8988T (cell line): ENCODE measurements around the gene SNTG2.
"Not testable (repeated sequence)": the region's sequence is repeated elsewhere in the genome, so short reads cannot be mapped to it uniquely, and the experiment has no call there.

Experiments used
- DNase-seq: peaks from one replicate; pipeline ENCODE4 v3.0.0; 2011

SNTG2 gene

DNA sequence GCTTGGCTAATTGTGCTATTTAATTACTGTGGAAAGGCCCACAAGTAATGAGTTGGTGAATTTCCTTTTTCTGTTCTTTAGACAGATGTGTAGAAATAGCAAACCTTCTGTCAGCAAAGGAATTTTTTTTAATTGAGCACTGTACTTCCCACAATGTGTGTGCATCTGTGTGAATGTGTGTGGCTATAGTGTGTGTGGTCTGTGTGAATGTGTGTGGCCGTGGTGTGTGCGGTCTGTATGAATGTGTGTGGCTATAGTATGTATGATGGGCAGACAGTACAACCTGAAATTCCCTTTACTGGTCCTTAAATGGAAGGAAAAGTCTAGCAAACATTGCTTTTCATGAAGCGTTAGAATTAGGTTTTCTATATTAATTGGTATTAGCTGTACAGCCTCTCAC is 259.1 kb downstream of the SNTG2 start:
- no peak for DNase-seq

DNA sequence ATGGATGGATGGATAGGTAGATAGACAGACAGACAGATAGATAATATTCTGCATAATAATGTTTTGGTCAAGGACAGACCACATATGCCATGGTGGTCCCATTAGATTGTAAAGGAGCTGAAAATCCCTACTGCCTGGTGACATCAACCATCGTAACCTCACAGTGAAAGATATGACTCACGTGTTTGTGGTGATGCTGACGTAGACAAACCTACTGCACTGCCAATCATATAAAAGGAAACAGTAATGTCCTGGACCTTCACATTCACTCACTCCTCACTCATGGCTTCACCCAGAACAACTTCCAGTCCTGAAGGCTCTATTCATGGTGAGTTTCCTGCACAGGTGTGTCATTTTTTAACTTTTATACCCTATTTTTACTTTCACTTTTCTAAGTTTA is 259.7 kb downstream of the SNTG2 start:
- DNase-seq: no peak

DNA sequence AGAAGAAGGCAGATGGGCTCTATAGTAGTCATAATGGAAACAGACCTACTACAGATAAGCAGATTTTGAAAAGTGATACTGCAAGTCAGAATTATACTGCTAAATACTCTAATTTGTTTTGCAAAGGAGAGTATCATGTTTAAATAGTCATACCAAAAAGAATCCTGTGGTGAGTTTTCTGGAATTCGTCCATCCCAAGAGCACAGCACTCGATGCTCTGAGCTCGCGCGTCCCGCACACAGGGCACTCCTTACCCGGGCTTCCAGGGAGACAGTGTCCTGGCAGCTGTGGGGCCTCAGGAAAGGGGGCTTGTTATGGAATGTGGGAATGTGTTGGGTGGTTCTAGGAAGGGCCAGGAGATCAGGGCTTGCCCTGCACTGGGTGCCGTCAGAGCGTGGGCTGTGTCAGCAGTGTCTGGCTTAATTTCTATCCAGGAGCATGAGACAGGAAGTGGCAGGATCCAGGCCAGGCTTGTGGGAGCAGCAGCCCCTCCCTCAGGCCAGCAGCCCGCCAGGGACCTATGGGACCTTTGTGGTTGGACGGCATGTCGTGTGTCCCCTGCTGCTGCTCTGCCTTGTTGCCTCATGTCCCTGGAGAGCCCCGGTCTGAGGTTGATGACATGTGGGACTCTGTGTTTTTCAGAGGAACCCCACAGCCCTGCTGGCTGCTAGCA is 269.4 kb downstream of the SNTG2 start:
- no peak for DNase-seq

DNA sequence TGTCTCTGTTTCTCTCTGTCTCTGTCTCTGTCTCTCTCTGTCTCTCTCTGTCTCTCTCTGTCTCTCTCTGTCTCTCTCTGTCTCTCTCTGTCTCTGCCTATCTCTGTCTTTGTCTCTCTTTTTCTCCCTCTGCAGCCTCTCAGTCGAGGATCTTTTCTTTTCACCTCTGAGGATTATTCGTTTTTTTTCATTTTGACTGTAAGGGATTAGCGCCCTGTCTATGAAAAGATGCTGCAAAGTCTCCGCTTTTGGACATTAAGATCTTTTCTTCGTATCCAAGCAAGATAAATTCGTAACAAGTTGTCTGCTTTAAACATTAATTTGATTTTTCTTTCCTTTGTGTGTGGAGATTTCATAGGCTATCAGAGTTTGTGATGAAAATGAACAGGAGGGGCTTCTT is 271.4 kb downstream of the SNTG2 start:
- DNase-seq: no peak

DNA sequence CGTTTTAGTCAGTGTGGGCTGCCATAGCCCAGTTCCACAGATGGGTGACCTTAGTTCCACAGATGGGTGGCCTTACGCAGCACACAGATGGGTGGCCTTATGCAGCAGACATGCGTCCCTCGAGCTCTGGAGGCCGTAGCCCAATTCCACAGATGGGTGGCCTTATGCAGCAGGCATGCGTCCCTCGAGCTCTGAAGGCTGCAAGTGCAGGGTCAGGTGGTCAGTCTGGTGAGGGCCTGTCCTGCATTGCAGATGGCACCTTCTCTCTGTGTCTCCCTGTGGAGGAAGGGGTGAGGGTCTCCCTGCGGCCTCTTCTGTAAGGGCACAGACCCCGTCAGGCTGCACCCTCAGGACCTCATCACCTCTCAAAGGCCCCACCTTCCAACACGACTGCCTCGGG is 273.1 kb downstream of the SNTG2 start:
- DNase-seq: no peak

DNA sequence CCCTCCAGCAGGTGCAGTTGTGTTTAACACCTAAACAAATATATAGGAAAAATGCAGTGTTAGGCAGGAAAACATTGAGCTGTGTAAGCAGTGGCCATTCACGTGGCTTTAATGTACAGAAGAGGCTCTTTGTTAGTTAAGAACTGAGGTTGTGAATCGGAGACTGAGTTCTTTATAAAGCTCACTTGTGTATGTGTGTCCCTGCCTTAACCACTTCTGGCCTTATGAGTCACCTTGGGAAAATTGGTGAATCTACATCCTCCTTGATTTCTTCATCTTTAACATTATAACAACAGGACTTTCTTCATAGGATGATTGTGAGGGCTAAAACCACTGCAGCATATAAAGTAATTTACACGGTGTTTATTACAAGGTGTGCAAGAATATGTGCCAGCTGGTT is 274.3 kb downstream of the SNTG2 start:
- no peak for DNase-seq

DNA sequence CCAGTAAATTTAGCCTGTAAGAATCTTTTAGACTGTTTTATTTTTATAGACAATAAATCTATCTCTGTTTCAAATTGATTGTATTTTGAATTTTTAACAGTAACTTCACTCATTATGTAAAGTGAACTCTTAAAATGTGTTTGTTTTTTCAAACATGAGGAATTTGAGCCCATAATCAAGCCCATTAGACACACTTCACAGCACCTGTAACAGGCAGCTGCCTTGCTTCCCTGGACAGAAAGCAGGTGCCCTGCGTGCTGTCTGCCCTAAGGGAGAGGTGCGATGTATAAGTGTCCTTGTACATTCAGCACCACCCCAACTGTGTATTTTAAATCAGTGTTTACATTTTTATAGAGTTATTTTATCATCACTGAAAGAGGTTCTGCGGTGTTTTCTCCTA is 276.1 kb downstream of the SNTG2 start:
- no peak for DNase-seq

DNA sequence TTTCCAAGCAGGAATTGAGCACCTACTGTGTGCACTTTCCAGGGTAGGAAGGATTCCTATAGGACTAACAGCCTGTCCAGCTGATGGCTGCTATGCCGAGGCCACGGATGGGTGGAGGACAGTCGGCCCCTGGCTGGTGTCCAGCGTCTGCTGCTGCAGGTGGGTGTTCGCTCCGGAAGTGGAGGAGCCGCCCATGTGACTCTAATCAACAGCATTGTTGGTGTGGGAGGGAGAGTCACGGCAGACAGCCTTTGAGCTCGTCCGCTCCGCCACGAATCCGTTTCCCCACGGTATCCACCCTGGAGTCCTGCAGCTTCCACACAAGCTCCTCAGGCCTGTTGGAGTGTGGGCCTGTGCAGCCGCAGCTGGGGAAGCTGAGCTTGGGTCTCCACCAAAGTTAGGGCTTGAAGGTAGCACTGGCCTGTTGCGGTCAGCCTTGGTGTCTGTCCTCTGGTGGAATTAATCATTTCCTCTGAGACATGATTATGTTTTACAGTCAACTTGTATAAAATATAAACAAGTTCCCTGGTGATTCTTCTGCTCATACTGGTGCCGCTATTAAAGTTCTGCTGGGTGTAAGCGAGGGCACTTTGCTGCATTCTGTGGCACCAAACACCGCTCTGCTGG is 276.7 kb downstream of the SNTG2 start:
- no peak for DNase-seq

DNA sequence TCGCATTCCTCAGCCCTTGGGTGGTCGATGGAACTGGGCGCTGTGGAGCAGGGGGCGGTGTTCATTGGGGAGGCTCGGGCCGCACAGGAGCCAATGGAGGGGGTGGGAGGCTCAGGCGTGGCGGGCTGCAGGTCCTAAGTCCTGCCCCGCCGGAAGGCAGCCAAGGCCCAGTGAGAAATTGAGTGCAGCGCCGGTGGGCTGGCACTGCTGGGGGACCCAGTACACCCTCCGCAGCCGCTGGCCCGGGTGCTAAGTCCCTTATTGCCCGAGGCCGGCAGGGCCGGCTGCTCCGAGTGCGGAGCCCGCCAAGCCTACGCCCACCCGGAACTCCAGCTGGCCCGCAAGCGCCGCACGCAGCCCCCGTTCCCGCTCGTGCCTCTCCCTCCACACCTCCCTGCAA is 278.9 kb downstream of the SNTG2 start:
- not testable (repeated sequence) for DNase-seq

DNA sequence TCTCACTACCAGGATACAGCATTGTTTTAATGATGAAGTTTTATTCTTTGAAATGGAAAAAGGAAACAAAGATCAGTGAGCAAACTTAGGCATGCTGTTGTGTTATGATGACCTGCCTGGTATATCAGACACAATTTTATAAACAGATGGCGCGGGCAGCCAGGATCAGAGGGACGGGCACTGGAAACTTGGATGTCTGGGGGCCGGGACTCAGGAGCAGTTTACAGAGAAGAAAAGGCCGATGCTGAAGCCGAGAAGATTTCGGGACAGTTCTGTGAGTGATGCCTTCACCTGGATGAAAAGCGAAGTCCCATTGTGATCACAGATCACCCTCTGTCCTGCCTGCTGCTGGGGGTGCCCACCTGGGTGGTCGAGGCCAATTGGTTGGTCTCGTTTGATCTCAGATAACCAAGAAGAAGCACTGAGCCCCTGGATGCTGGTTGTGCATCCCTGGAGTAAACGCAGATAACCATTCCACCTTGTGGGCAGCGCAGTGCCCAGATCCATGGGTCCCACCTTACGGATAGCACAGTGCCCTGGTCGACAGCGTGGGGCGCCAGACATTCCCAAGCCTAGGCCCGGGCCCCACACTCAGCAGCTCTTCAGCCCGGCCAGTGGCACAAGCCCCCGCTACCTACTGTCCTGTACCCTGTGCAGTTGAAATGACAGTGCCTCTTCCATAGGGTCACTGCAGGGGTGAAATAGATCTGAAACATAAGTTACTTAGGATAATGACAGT is 279.7 kb downstream of the SNTG2 start:
- DNase-seq: no peak

DNA sequence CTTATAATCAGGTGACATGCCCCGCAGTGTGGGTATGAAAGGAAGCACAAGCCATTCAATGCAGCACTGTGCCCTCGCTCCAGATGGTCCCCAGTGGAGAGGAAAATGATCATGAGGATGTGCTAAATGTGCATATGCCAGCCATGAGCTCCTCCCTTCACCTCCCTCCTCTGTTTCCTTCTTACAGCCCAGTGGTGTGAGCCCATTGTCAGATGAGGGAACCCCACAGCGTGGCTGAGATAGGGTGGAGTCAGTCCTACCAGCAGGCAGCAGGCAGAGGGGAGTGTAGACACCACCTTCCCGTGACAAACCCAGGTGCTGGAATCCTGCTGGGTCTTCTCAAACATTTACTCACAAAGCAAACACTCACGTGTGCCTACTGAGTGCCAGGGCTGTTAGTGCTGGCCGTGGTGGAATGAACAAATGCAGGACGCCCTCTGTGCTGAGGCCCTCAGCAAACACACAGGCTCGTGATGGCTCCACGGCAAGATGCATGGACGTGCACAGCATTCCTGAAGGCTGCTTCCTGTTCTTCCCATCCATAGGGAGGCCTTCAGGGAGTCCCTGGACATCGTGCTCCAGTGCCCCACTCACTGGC is 280.9 kb downstream of the SNTG2 start:
- DNase-seq: no peak

DNA sequence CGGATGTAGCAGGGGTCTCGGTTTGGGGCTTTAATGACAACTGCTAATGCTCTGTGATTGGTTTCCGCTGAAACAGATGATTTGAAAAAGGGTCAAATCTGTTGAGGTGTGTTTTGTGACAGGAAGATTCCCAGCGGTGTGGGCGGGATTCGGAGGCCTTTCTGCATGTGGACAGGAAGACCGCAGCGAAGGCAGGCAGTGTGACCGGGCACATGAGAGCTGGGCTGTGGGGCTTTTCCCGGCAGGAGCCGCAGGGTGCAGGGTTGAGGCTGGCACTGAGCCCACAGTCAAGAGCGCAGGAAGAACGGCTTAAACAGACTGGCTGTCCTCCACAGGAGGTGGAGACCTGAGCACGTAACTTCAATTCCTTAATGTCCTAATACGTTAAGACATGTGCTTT is 282.6 kb downstream of the SNTG2 start:
- no peak for DNase-seq

DNA sequence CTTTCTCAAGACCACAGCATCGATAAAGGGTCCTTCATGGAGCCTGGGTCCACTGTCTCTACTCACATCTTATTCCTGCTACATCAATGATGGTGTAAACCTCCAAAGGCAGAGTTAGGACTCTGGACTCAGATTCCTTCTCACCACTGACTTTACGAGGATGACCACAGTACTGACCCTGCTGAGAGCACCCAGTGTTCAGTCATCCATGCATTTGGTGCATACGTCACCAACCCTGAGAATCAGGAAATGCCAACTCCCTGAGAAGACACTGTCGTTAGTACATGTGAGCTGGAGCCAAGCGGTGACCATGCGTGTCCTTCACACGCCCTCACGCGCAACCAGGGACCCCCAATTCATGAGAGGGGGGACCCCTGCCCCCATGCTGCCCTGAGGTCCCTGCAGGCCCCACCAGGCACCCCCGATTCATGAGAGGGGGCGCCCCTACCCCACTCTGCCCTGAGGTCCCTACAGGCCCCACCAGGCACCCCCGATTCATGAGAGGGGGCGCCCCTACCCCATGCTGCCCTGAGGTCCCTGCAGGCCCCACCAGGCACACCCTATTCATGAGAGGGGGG is 284.2 kb downstream of the SNTG2 start:
- no peak for DNase-seq

DNA sequence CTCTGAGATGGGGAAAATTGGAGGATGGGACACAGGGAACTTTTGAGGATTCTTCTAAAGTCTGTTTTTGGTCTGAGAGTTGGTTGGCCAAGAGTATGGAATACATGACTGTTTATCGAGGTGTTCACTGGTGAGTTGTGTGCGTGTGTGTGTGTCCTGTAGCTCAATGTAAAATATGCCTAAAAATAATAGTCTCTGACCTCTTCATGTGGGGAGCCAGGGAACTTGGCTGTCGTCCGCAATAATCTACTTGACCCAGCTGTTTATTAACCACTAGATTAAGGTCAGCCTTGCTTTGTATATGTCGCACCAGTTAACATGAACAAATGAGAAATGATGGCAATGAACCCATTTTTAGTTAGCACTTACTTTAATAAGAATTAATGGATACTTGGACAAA is 285.2 kb downstream of the SNTG2 start:
- DNase-seq: no peak

DNA sequence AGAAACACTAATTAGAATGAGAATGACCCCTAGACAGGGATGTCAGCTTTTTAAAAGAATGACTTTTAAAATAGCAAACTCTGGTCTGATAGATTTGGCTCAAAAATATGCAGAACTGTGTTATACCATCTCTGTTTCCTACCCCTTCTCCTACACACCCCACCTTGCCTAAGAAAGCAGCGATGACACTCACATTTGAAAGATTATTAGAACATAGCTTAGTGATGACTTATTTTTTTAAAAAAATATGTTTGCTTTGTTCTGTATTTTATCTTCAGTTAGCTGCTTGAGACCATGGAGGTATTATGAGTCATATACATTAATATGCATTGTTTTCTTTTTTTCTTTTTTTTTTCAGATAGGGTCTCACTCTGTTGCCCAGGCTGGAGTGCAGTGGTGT is 286.0 kb downstream of the SNTG2 start:
- no peak for DNase-seq

DNA sequence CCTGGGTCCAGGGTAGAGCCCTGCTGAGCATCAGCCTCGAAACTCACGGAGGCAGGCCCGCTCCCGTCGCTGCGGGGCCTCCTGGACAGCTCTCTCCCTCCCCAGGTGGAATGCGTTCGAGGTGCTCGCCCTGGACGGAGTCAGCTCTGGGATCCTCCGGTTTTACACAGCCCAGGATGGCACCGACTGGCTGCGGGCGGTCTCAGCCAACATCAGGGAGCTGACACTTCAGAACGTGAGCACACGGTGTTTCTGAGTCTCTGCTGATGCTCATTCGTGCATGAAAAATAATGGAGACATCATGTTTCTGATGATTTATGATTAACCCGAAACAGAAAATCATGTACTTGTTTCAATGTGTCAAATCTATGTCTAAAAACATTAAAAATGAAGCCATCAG is 287.1 kb downstream of the SNTG2 start:
- DNase-seq: no peak

DNA sequence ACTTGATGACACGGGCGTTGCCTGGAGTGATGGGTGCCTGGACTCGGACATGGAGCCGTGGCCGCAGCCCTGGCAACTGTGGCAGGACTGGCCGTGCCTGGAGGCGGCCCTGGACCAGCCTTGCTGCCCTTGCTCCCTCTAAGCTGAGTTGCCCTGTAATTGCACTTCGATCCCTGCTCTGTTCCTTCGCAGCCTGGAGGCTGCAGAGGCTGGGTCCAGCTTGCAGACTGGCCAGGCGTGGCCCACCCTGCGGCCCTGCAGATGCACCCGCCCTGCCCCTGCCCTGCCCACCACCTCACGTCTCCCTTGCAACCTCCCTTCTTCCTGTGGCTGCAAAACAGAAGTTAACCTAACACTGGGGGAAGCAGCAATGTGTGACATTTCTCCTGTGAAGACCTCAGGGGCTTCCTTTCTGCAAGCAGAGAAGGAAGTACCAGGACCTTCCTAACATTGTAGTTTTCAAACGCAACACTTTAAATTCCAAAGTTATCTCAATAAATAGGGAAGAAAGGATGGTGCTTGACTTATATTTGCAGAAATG is 288.0 kb downstream of the SNTG2 start:
- no peak for DNase-seq

DNA sequence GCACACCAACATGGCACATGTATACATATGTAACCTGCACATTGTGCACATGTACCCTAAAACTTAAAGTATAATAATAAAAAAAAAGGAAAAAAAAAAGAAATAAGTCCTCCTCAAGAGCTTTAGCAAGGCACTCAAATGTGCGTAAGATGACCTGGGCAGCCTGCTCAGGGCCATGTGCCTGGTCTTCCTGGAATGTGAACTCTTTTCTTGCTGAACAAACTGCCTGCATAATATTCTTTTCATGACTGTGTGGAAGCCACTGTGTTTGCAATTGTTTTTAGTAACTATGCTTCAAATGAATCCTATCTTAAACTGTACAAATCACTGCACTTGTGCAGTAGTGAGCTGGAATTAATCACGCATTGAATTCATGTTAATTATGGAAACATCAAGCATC is 294.5 kb downstream of the SNTG2 start:
- no peak for DNase-seq

DNA sequence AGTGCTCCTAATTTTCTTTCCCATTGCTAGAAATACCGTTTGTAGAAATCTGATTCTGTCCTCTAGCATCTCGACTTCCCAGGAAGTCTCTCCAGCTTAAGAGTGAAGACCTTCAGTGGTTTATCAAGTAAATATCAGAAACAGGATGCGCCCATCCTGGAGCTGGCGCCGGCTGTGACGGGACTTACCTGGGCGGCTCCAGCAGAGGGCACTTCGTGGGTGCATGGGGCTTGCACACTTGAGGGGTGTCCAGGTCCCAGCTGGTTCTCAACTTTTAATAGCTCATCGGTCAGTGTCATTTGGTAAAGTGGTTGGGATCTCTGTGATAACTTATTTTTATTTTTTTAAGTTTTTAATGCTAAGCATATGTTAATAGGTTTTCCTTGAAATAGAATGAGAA is 295.6 kb downstream of the SNTG2 start:
- DNase-seq: no peak

DNA sequence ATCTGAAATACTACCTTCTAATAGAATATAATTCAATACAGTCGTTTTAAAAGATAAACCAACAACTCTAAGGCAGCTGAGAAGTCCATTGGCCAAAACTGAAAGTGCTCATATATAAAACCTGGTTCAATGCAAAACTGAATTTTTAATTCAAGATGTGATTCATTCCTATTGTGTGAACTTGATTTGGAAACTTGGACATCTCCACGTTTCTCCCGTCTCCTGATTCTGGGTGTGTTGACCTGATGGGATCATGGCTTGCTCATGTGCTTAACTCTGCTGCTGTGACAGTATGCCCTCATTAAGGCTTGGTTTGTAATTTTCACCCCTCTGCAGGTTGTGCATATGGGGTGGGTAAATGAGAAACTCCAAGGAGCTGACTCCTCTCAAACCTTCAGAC is 296.3 kb downstream of the SNTG2 start:
- DNase-seq: no peak

DNA sequence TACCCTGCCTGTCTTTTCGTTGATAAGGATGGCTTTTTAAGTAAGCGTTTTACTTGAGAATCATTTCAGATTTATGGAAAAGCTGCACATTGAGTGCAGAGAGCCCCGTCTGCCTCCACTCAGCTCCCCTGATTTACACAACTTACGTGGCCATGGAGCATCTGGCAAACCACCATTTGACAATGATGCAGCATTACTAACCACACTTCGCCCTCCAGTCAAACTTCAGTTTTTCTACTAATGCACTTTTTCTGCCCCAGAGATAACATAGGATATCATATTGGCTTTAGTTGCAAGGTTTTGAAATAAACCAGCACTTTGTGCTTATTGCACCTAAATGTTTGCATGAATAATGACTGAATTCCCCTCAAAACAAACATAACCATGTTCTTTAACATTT is 297.5 kb downstream of the SNTG2 start:
- no peak for DNase-seq

DNA sequence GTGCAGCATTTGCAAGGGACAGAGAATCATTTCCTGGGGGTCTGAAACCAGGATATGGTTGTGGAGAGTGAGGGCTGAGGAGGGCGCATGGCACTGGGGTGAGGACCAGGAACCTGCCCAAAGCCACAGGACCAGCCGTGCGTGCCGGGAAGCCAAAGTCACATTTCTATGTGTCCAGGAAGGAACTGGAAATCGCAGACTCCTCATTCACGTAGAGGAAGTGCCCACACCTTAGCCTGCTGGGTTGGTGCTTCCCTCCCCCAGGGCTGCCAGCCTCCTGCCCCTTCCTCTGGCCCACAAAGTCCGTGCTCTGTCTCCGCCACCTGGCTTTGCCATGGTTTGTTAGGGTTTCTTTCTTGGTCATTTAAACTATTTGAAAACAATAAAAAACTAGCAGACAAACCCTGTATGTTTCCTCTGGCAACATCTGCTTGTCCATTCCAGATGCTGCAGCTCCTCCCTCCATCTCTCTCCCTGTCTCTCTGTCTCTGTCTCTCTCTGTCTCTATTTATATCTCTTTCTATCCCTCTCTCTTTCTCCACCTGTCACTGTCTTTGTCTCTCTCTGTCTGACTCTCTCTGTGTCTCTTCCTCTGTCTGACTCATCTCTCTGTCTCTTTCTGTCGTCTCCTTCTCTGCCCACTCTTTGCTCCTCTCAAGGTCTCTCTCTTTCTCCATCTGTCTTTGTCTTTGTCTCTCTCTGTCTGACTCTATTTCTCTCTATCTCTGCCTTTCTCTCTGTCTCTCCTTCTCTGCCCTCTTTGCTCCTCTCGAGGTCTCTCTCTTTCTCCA is 299.4 kb downstream of the SNTG2 start:
- no peak for DNase-seq

DNA sequence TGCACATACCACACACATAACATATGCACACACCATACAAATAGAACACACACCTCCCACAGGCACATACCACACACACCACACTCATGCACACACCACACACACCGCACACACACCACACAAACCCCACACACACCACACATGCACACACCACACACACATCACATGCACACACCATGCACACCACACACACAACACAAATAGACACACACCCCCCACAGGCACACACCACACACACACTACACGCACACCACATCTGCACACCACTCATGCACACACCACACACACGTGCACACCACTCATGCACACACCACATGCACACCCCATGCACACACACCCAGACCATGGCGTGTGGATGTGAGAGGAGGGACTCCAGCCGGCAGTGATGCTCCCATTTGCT is 300.9 kb downstream of the SNTG2 start:
- DNase-seq: no peak
